ENCODE measurements around the gene CA10. TPM values are rescaled to one million over a fixed set of nuclear protein-coding genes. Genes with fewer than 3 reads are reported as not detected.

The CA10 gene
- total and polyA plus RNA-seq, 2 of the 4 experiments (the other 2 are of a cell fraction): not detected

DNA sequence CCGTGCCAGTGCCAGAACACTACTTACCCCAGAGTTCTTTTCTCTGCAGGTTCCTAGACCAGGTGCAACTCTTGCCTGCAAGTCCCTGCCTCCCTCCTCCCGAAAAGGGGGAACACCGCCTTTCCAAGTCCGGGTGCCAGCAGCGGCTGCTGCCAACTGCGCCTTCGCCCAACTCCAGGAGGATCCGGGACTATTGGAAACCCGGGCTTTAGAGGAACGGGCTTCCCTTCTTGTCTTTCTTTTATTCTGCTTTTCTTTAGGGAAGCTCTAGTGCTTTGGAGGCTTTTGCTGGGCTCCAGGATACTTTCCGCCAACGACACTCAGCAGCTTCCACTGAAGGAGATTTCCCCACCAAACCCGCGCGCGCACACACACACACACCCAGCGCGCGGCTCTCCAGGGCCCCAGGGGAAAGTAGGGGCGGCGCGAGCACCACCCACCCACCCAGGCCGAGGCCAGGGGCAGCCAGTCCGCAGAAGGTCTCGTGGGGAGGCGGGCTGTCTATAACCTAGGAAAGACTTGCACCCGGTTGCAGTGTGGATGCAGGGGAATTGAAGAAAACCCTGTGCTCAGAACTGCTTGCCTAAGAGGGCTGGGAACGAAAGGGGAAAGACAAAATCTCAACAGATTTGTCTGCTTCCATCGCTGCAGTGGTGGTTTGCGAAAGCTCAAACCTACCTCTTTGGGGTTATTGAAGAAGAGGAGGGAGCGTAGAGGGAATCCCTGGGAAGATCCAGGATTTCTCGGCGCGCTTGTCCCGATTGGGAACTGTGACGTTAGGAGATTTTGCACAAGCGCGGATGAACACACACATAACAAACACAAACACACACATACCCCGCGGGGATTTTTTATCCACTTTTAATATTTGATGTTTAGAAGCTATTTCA lies 977 bp upstream of the CA10 start:
- in situ Hi-C loops (cut with MboI; ENCODE audit: low sequenced_read_pairs) (no loop called here), intact Hi-C loops (cut with micrococcal nuclease) (no loop called here), dilution Hi-C loops (cut with HindIII; ENCODE audit: low sequenced_read_pairs, unreplicated experiment) (no loop called here)
- Histone ChIP-seq H2BK15ac (ENCODE audit: low read depth, low read length) (no peak overlapping the region), H2AK9ac (replicated peaks; ENCODE audit: low read depth, low read length, poor library complexity) (no peak overlapping the region), H2BK120ac (ENCODE audit: low read depth, low read length) (no peak overlapping the region), H3K9me1 (ENCODE audit: insufficient read depth, low read length) (no peaks in the 10 kb centered on the region), H3K27me3 (ENCODE audit: control insufficient read depth, insufficient read depth, low read length) (no peaks in the 10 kb centered on the region), H3K4me2 (ENCODE audit: low read depth, low read length) (no peak overlapping the region), H3K23ac (ENCODE audit: low read depth, low read length) (no peak overlapping the region), H4K5ac (ENCODE audit: low read depth, low read length) (no peak overlapping the region), H4K91ac (ENCODE audit: insufficient read depth, low read depth, low read length) (no peak overlapping the region), H3K36me3 (ENCODE audit: control insufficient read depth, insufficient read depth, low read length) (no peaks in the 10 kb centered on the region), H3K4me3 (ENCODE audit: insufficient read depth, low read depth, low read length) (no peak overlapping the region), H4K20me1 (ENCODE audit: insufficient read depth, low read length) (no peaks in the 10 kb centered on the region), H3K9me3 (ENCODE audit: control insufficient read depth, insufficient read depth, low read length) (peaks cover 13% of the 10 kb centered on the region), H4K8ac (ENCODE audit: low read depth in 2 of 2, low read length in 2 of 2) (no peak overlapping the region), H3K18ac (ENCODE audit: low read depth, low read length) (no peak overlapping the region), H2BK5ac (ENCODE audit: low read depth, low read length, poor library complexity, severe bottlenecking) (no peak overlapping the region), H2AFZ (replicated peaks; ENCODE audit: low read length, poor library complexity) (no peak overlapping the region), H3K79me1 (ENCODE audit: low read depth in 1 of 2, low read length in 2 of 2) (no peaks in the 10 kb centered on the region), H3K27ac (ENCODE audit: insufficient read depth, low read length) (no peak overlapping the region), H2AK5ac (ENCODE audit: low read depth, low read length) (no peak overlapping the region), H3K4ac (ENCODE audit: low read depth, low read length) (no peak overlapping the region), H3K9ac (ENCODE audit: low read depth, low read length) (no peak overlapping the region), H3K14ac (replicated peaks; ENCODE audit: low read depth, low read length) (no peak overlapping the region), H3K4me1 (ENCODE audit: control insufficient read depth, insufficient read depth, low read length) (no peaks in the 10 kb centered on the region), H2BK20ac (ENCODE audit: low read depth, low read length) (no peak overlapping the region), H3K56ac (ENCODE audit: extremely low read depth, insufficient read depth, low read length) (no peak overlapping the region)
- BruUV-seq (replicated peaks): no TSS peak
- DNase-seq (no peak), ATAC-seq (ENCODE audit: low read depth) (no peak)
- CTCF ChIA-PET: no interaction called here
- TF ChIP-seq FOS (IDR thresholded peaks at IDR 0.05; ENCODE audit: low read depth, low read length): no peak
- TF ChIP-seq, protein P1, sequence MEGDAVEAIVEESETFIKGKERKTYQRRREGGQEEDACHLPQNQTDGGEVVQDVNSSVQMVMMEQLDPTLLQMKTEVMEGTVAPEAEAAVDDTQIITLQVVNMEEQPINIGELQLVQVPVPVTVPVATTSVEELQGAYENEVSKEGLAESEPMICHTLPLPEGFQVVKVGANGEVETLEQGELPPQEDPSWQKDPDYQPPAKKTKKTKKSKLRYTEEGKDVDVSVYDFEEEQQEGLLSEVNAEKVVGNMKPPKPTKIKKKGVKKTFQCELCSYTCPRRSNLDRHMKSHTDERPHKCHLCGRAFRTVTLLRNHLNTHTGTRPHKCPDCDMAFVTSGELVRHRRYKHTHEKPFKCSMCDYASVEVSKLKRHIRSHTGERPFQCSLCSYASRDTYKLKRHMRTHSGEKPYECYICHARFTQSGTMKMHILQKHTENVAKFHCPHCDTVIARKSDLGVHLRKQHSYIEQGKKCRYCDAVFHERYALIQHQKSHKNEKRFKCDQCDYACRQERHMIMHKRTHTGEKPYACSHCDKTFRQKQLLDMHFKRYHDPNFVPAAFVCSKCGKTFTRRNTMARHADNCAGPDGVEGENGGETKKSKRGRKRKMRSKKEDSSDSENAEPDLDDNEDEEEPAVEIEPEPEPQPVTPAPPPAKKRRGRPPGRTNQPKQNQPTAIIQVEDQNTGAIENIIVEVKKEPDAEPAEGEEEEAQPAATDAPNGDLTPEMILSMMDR (conservative IDR thresholded peaks at IDR 0.05; ENCODE audit: low read depth, low read length): no peak
- no peak for TF ChIP-seq SMC3 (IDR thresholded peaks at IDR 0.05; ENCODE audit: low read depth, low read length)
- TF ChIP-seq BHLHE40 (IDR thresholded peaks at IDR 0.05; ENCODE audit: low read depth, low read length): no peak
- TF ChIP-seq CHD1 (IDR thresholded peaks at IDR 0.05; ENCODE audit: low read depth, low read length): no peak
- TF ChIP-seq RAD21 (IDR thresholded peaks at IDR 0.05; ENCODE audit: low read length): no peak
- TF ChIP-seq, protein P2, sequence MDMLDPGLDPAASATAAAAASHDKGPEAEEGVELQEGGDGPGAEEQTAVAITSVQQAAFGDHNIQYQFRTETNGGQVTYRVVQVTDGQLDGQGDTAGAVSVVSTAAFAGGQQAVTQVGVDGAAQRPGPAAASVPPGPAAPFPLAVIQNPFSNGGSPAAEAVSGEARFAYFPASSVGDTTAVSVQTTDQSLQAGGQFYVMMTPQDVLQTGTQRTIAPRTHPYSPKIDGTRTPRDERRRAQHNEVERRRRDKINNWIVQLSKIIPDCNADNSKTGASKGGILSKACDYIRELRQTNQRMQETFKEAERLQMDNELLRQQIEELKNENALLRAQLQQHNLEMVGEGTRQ (IDR thresholded peaks at IDR 0.05; ENCODE audit: low read depth, low read length): no peak
- no peak for TF ChIP-seq RCOR1 (IDR thresholded peaks at IDR 0.05; ENCODE audit: insufficient replicate concordance, low read length)
- TF ChIP-seq POLR2A (IDR thresholded peaks at IDR 0.05; ENCODE audit: low read depth, low read length): no peak
- TF ChIP-seq MAFK (IDR thresholded peaks at IDR 0.05; ENCODE audit: low read depth, low read length): no peak
- TF ChIP-seq MAZ (IDR thresholded peaks at IDR 0.05; ENCODE audit: borderline replicate concordance, low read depth, low read length): no peak
- TF ChIP-seq, protein P3, sequence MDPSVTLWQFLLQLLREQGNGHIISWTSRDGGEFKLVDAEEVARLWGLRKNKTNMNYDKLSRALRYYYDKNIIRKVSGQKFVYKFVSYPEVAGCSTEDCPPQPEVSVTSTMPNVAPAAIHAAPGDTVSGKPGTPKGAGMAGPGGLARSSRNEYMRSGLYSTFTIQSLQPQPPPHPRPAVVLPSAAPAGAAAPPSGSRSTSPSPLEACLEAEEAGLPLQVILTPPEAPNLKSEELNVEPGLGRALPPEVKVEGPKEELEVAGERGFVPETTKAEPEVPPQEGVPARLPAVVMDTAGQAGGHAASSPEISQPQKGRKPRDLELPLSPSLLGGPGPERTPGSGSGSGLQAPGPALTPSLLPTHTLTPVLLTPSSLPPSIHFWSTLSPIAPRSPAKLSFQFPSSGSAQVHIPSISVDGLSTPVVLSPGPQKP (IDR thresholded peaks at IDR 0.05; ENCODE audit: borderline replicate concordance, low read depth, low read length): no peak
- TF ChIP-seq RFX5 (IDR thresholded peaks at IDR 0.05; ENCODE audit: low read depth, low read length): no peak
- no peak for TF ChIP-seq CEBPB (IDR thresholded peaks at IDR 0.05; ENCODE audit: low read depth, low read length)
- TF ChIP-seq MXI1 (IDR thresholded peaks at IDR 0.05; ENCODE audit: borderline replicate concordance, low read depth, low read length): no peak
- WGBS, 2 experiments (ENCODE audit: extremely low coverage in 2 of 2, insufficient read length in 1 of 2): no CpG with 5 or more reads among the region's 40 CpGs
- POLR2A ChIA-PET (ENCODE audit: unreplicated experiment): no interaction called here
